ENCODE measurements around the gene CCNK. TPM values are rescaled to one million over a fixed set of nuclear protein-coding genes. Genes with fewer than 3 reads are reported as not detected.

Gene CCNK
- total RNA-seq, 1 experiment from 2014 or later = 69.4 TPM

- Histone ChIP-seq H3K79me2 (ENCODE audit: low read length) (peaks cover 88% of the 10 kb centered on the region), H3K4me1 (ENCODE audit: low read length) (peaks cover 28% of the 10 kb centered on the region), H4K20me1 (ENCODE audit: insufficient read depth, low read depth, low read length) (no peaks in the 10 kb centered on the region), H3K36me3 (ENCODE audit: insufficient read depth, low read length) (peaks cover 60% of the 10 kb centered on the region), H3K9ac (ENCODE audit: low read length) (no peak overlapping the region), H3K4me3 (ENCODE audit: low read length) (no peak overlapping the region), H3K9me3 (ENCODE audit: low read length) (no peaks in the 10 kb centered on the region), H3K27ac (ENCODE audit: low read length) (no peak overlapping the region), H3K4me2 (ENCODE audit: low read depth, low read length, poor library complexity, severe bottlenecking) (no peak overlapping the region), H3K9me2 (replicated peaks; ENCODE audit: insufficient read depth, low read length) (no peaks in the 10 kb centered on the region), H3K27me3 (ENCODE audit: low read length) (no peaks in the 10 kb centered on the region), H2AFZ (ENCODE audit: low read length) (no peak overlapping the region)
- no peak for DNase-seq
Measured at GRCh38 chr14:99459481-99460100, 21.6 kb upstream of the CCNK start.

GRCh38 chr14:99460793-99461192 is 20.4 kb upstream of the CCNK start:
- Histone ChIP-seq H2AFZ (ENCODE audit: low read length) (no peak overlapping the region), H3K4me3 (ENCODE audit: low read length) (no peak overlapping the region), H3K27me3 (ENCODE audit: low read length) (no peaks in the 10 kb centered on the region), H3K9ac (ENCODE audit: low read length) (no peak overlapping the region), H3K9me2 (replicated peaks; ENCODE audit: insufficient read depth, low read length) (no peaks in the 10 kb centered on the region), H3K79me2 (ENCODE audit: low read length) (peaks cover 87% of the 10 kb centered on the region), H3K9me3 (ENCODE audit: low read length) (no peaks in the 10 kb centered on the region), H4K20me1 (ENCODE audit: insufficient read depth, low read depth, low read length) (peaks cover 7% of the 10 kb centered on the region; the same call in 1 of the 2 replicates), H3K36me3 (ENCODE audit: insufficient read depth, low read length) (peaks cover 52% of the 10 kb centered on the region), H3K27ac (ENCODE audit: low read length) (no peak overlapping the region), H3K4me2 (ENCODE audit: low read depth, low read length, poor library complexity, severe bottlenecking) (no peak overlapping the region), H3K4me1 (ENCODE audit: low read length) (peaks cover 40% of the 10 kb centered on the region)
- DNase-seq = peak; percentile 51

GRCh38 chr14:99461411-99462085 is 19.7 kb upstream of the CCNK start:
- Histone ChIP-seq H3K4me2 (ENCODE audit: low read depth, low read length, poor library complexity, severe bottlenecking) (no peak overlapping the region), H3K9me3 (ENCODE audit: low read length) (no peaks in the 10 kb centered on the region), H3K36me3 (ENCODE audit: insufficient read depth, low read length) (peaks cover 47% of the 10 kb centered on the region), H2AFZ (ENCODE audit: low read length) (no peak overlapping the region), H3K79me2 (ENCODE audit: low read length) (peaks cover 92% of the 10 kb centered on the region), H3K4me3 (ENCODE audit: low read length) (no peak overlapping the region), H3K9me2 (replicated peaks; ENCODE audit: insufficient read depth, low read length) (no peaks in the 10 kb centered on the region), H4K20me1 (ENCODE audit: insufficient read depth, low read depth, low read length) (peaks cover 7% of the 10 kb centered on the region; the same call in 1 of the 2 replicates), H3K9ac (ENCODE audit: low read length) (no peak overlapping the region), H3K4me1 (ENCODE audit: low read length) (peaks cover 48% of the 10 kb centered on the region), H3K27ac (ENCODE audit: low read length) (no peak overlapping the region), H3K27me3 (ENCODE audit: low read length) (no peaks in the 10 kb centered on the region)
- DNase-seq = no peak

GRCh38 chr14:99462210-99462609 is 19.0 kb upstream of the CCNK start:
- Histone ChIP-seq H3K4me1 (ENCODE audit: low read length) (peaks cover 54% of the 10 kb centered on the region), H4K20me1 (ENCODE audit: insufficient read depth, low read depth, low read length) (peaks cover 10% of the 10 kb centered on the region; the same call in 1 of the 2 replicates), H3K27ac (ENCODE audit: low read length) (no peak overlapping the region), H3K9me2 (replicated peaks; ENCODE audit: insufficient read depth, low read length) (no peaks in the 10 kb centered on the region), H3K9me3 (ENCODE audit: low read length) (no peaks in the 10 kb centered on the region), H3K4me2 (ENCODE audit: low read depth, low read length, poor library complexity, severe bottlenecking) (no peak overlapping the region), H3K27me3 (ENCODE audit: low read length) (no peaks in the 10 kb centered on the region), H3K4me3 (ENCODE audit: low read length) (no peak overlapping the region), H3K79me2 (ENCODE audit: low read length) (peaks cover 92% of the 10 kb centered on the region), H3K9ac (ENCODE audit: low read length) (no peak overlapping the region), H2AFZ (ENCODE audit: low read length) (no peak overlapping the region), H3K36me3 (ENCODE audit: insufficient read depth, low read length) (peaks cover 44% of the 10 kb centered on the region)
- DNase-seq = no peak

GRCh38 chr14:99463974-99464373 is 17.2 kb upstream of the CCNK start:
- Histone ChIP-seq H3K9me2 (replicated peaks; ENCODE audit: insufficient read depth, low read length) (no peaks in the 10 kb centered on the region), H3K4me3 (ENCODE audit: low read length) (no peak overlapping the region), H3K27me3 (ENCODE audit: low read length) (no peaks in the 10 kb centered on the region), H2AFZ (ENCODE audit: low read length) (no peak overlapping the region), H3K36me3 (ENCODE audit: insufficient read depth, low read length) (peaks cover 36% of the 10 kb centered on the region), H3K9ac (ENCODE audit: low read length) (no peak overlapping the region), H3K9me3 (ENCODE audit: low read length) (no peaks in the 10 kb centered on the region), H3K27ac (ENCODE audit: low read length) (peak overlapping the region; percentile 72), H3K4me2 (ENCODE audit: low read depth, low read length, poor library complexity, severe bottlenecking) (no peak overlapping the region), H3K4me1 (ENCODE audit: low read length) (peaks cover 72% of the 10 kb centered on the region), H4K20me1 (ENCODE audit: insufficient read depth, low read depth, low read length) (peaks cover 27% of the 10 kb centered on the region), H3K79me2 (ENCODE audit: low read length) (peaks cover 98% of the 10 kb centered on the region)
- no peak for DNase-seq

- H3K9ac ChIP-seq (ENCODE audit: low read length) = no peak overlapping the region
- peaks cover 98% of the 10 kb centered on the region for H3K79me2 ChIP-seq (ENCODE audit: low read length)
- peaks cover 85% of the 10 kb centered on the region for H3K4me1 ChIP-seq (ENCODE audit: low read length)
- peak overlapping the region; percentile 10 for H3K4me2 ChIP-seq (ENCODE audit: low read depth, low read length, poor library complexity, severe bottlenecking)
- no peaks in the 10 kb centered on the region for H3K27me3 ChIP-seq (ENCODE audit: low read length)
- H3K27ac ChIP-seq (ENCODE audit: low read length) = peak overlapping the region; percentile 72
- H3K4me3 ChIP-seq (ENCODE audit: low read length) = no peak overlapping the region
- DNase-seq = no peak
- H2AFZ ChIP-seq (ENCODE audit: low read length) = no peak overlapping the region
- no peaks in the 10 kb centered on the region for H3K9me3 ChIP-seq (ENCODE audit: low read length)
- no peaks in the 10 kb centered on the region for H3K9me2 ChIP-seq (replicated peaks; ENCODE audit: insufficient read depth, low read length)
- H3K36me3 ChIP-seq (ENCODE audit: insufficient read depth, low read length) = peaks cover 29% of the 10 kb centered on the region
- peaks cover 37% of the 10 kb centered on the region for H4K20me1 ChIP-seq (ENCODE audit: insufficient read depth, low read depth, low read length)
Measured at GRCh38 chr14:99465288-99465687, 15.9 kb upstream of the CCNK start.

GRCh38 chr14:99466758-99467157 is 14.5 kb upstream of the CCNK start:
- DNase-seq = no peak
- H3K9ac ChIP-seq (ENCODE audit: low read length) = no peak overlapping the region
- no peak overlapping the region for H2AFZ ChIP-seq (ENCODE audit: low read length)
- 0 out of 2 replicates have a peak overlapping the region, but pooled peaks have one; percentile 33 for H3K27ac ChIP-seq (ENCODE audit: low read length)
- H3K9me3 ChIP-seq (ENCODE audit: low read length) = no peaks in the 10 kb centered on the region
- no peaks in the 10 kb centered on the region for H3K27me3 ChIP-seq (ENCODE audit: low read length)
- peaks cover 51% of the 10 kb centered on the region for H4K20me1 ChIP-seq (ENCODE audit: insufficient read depth, low read depth, low read length)
- H3K4me2 ChIP-seq (ENCODE audit: low read depth, low read length, poor library complexity, severe bottlenecking) = no peak overlapping the region
- H3K36me3 ChIP-seq (ENCODE audit: insufficient read depth, low read length) = peaks cover 19% of the 10 kb centered on the region
- no peak overlapping the region for H3K4me3 ChIP-seq (ENCODE audit: low read length)
- no peaks in the 10 kb centered on the region for H3K9me2 ChIP-seq (replicated peaks; ENCODE audit: insufficient read depth, low read length)
- H3K4me1 ChIP-seq (ENCODE audit: low read length) = peaks cover 91% of the 10 kb centered on the region
- H3K79me2 ChIP-seq (ENCODE audit: low read length) = peaks cover 98% of the 10 kb centered on the region

- Histone ChIP-seq H3K79me2 (ENCODE audit: low read length) (peaks cover 98% of the 10 kb centered on the region), H3K27me3 (ENCODE audit: low read length) (no peaks in the 10 kb centered on the region), H3K4me2 (ENCODE audit: low read depth, low read length, poor library complexity, severe bottlenecking) (peak overlapping the region; percentile 12), H4K20me1 (ENCODE audit: insufficient read depth, low read depth, low read length) (peaks cover 57% of the 10 kb centered on the region), H3K9ac (ENCODE audit: low read length) (peak overlapping the region; percentile 20; the same call in 1 of the 2 replicates), H2AFZ (ENCODE audit: low read length) (no peak overlapping the region), H3K4me1 (ENCODE audit: low read length) (peaks cover 91% of the 10 kb centered on the region), H3K36me3 (ENCODE audit: insufficient read depth, low read length) (peaks cover 12% of the 10 kb centered on the region), H3K9me2 (replicated peaks; ENCODE audit: insufficient read depth, low read length) (no peaks in the 10 kb centered on the region), H3K27ac (ENCODE audit: low read length) (peak overlapping the region; percentile 33), H3K9me3 (ENCODE audit: low read length) (no peaks in the 10 kb centered on the region), H3K4me3 (ENCODE audit: low read length) (no peak overlapping the region)
- no peak for DNase-seq
Measured at GRCh38 chr14:99467336-99468078, 13.7 kb upstream of the CCNK start.

Data from Karpas-422 (cell line).